Measurements from ENCODE around the gene ATOSB.
A peak's percentile ranks its signal among the peaks of the same experiment; 100 is the strongest.

Gene ATOSB

DNA sequence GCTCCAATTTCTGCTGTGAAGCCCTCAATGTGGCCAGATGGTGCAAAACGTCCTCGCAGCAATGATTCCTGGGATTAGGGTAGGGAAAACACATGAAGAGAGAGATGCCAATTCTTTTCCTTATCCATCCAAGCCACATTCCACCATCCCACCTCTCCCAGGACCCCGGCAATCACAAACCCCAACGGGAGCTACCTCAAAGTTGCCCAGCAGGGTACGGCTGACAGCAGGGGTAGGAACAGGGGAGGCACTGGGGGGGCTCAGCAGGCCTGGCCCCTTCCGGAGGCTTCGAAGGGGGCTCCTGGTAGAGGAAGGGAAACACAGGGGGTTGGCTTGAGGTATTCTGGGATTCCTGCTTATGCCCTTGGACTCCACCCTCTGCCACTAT is 9.3 kb downstream of the ATOSB start:
- no peak for DNase-seq (ENCODE audit: low read depth)
- TF ChIP-seq, protein P1, sequence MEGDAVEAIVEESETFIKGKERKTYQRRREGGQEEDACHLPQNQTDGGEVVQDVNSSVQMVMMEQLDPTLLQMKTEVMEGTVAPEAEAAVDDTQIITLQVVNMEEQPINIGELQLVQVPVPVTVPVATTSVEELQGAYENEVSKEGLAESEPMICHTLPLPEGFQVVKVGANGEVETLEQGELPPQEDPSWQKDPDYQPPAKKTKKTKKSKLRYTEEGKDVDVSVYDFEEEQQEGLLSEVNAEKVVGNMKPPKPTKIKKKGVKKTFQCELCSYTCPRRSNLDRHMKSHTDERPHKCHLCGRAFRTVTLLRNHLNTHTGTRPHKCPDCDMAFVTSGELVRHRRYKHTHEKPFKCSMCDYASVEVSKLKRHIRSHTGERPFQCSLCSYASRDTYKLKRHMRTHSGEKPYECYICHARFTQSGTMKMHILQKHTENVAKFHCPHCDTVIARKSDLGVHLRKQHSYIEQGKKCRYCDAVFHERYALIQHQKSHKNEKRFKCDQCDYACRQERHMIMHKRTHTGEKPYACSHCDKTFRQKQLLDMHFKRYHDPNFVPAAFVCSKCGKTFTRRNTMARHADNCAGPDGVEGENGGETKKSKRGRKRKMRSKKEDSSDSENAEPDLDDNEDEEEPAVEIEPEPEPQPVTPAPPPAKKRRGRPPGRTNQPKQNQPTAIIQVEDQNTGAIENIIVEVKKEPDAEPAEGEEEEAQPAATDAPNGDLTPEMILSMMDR (IDR thresholded peaks at IDR 0.05; ENCODE audit: control insufficient read depth, extremely low read depth, insufficient read depth) = no peak

DNA sequence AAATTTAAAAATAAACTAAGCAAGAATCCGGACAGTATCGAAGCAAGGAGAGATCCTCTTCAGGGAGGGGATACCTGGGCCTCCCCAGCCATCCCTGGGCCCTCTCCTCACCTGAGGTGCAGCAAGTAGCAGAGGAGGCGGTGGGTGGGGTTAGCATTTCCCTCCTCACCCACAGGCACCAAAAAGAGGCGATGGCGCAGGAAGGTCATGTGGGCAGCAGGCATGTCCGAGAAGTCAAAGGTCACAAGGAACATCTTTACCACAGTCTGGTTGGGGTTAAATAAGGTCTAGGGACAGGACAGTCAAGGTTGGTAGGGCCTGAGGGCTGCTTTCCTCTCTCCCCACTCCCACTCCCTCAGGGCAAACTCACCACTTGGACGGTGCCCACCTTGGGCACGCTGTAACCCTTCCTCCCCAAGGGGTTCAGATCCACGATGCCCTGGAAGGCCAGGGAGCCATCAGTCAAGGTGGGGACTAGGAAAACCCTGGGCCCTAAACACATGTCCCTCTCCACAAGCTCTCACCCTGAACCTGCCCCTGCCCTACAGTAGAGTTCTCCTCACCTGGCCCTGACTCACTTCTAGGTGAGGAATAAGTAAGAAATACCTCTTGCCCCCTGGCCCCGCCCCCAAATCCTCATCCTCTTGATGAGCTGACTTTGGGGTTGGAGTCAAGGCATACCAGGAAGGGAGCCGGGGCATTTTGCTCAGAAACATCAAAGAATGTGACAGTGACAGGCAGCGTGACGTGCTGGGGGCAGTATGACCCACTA is 9.9 kb downstream of the ATOSB start:
- no peak for DNase-seq (ENCODE audit: low read depth)
- TF ChIP-seq, protein P1 (IDR thresholded peaks at IDR 0.05; ENCODE audit: control insufficient read depth, extremely low read depth, insufficient read depth) = no peak
- H3K4me3 ChIP-seq (ENCODE audit: low read depth, low read length) = no peak overlapping the region

More for the DNA sequence above, 9.3 kb downstream of the ATOSB start:
- H3K4me3 ChIP-seq (ENCODE audit: low read depth, low read length) = no peak overlapping the region

- H3K4me3 ChIP-seq (ENCODE audit: low read depth, low read length) = no peak overlapping the region
- TF ChIP-seq, protein P1 (IDR thresholded peaks at IDR 0.05; ENCODE audit: control insufficient read depth, extremely low read depth, insufficient read depth) = no peak
- no peak for DNase-seq (ENCODE audit: low read depth)
Measured at GRCh38 chr9:35105126-35105525, 10.5 kb downstream of the ATOSB start.

- TF ChIP-seq, protein P1 (IDR thresholded peaks at IDR 0.05; ENCODE audit: control insufficient read depth, extremely low read depth, insufficient read depth) = no peak
- H3K4me3 ChIP-seq (ENCODE audit: low read depth, low read length) = no peak overlapping the region
- no peak for DNase-seq (ENCODE audit: low read depth)
Measured at GRCh38 chr9:35104586-35104985, 11.1 kb downstream of the ATOSB start.

DNA sequence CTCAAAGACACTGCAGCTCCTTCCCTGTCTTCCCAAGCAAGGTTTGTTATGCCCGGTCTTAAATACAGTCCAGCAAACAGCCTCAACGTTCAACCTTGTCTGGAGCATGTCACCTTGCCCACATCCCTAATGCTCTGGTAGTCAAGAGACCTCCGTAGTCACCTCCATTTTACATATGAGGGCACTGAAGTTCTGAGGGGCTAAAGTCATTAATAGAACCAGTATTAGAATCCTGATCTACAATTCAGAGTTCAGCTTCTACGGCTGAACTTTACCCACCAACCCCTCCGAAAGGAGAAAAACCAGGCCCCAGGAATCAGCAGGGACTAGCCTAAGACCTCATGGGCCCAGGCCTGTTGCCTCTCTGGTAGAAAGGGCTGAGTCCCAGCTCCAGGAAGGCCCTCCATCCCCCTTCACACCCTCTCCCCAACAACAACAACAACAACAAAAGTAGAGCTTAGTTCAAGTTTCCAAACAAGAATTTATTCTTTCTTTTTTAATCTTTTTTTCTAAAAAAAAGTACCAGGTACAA is 11.9 kb downstream of the ATOSB start:
- DNase-seq (ENCODE audit: low read depth) = no peak
- TF ChIP-seq, protein P1 (IDR thresholded peaks at IDR 0.05; ENCODE audit: control insufficient read depth, extremely low read depth, insufficient read depth) = no peak
- peak overlapping the region; percentile 93 for H3K4me3 ChIP-seq (ENCODE audit: low read depth, low read length)

- peak within 1 kb of the TSS; percentile 93 for H3K4me3 ChIP-seq (ENCODE audit: low read depth, low read length)
- TF ChIP-seq, protein P1 (IDR thresholded peaks at IDR 0.05; ENCODE audit: control insufficient read depth, extremely low read depth, insufficient read depth) = no peak
- peak; percentile 91 for DNase-seq (ENCODE audit: low read depth)
Measured at GRCh38 chr9:35102769-35103659, 12.6 kb downstream of the ATOSB start, which contains the start of gene STOML2. TSS of gene STOML2 (minus strand) at chr9:35103131. CDS start at chr9:35103094, 37 bp downstream.

Measured in LNCaP clone FGC (cell line).